HG02973 (cell line): ENCODE results near the gene MID1.

Source experiments
- ATAC-seq: cut with Tn5 transposase; IDR thresholded peaks from one replicate; pipeline ENCODE4 v1.9.1; 2021; ENCODE audit warnings: moderate library complexity; ENCODE audit not compliant: unreplicated experiment

Gene MID1

GRCh38 chrX:10579112-10580011 is 41.0 kb downstream of the MID1 start:
- ATAC-seq = no peak

- no peak for ATAC-seq
Observed at GRCh38 chrX:10578527-10578926, 41.9 kb downstream of the MID1 start.

GRCh38 chrX:10577853-10578252 is 42.5 kb downstream of the MID1 start:
- no peak for ATAC-seq

GRCh38 chrX:10576777-10577447 is 43.5 kb downstream of the MID1 start:
- ATAC-seq = no peak

- no peak for ATAC-seq
Observed at GRCh38 chrX:10576186-10576585, 44.2 kb downstream of the MID1 start.

GRCh38 chrX:10574663-10575062 is 45.7 kb downstream of the MID1 start:
- ATAC-seq = no peak

GRCh38 chrX:10571260-10571659 is 49.1 kb downstream of the MID1 start:
- ATAC-seq = no peak

- no peak for ATAC-seq
Observed at GRCh38 chrX:10570601-10571000, 49.8 kb downstream of the MID1 start.

GRCh38 chrX:10569946-10570345 is 50.4 kb downstream of the MID1 start:
- no peak for ATAC-seq

- ATAC-seq = no peak
Observed at GRCh38 chrX:10568428-10568827, 52.0 kb downstream of the MID1 start.

GRCh38 chrX:10567136-10567535 is 53.2 kb downstream of the MID1 start:
- no peak for ATAC-seq

- no peak for ATAC-seq
Observed at GRCh38 chrX:10566716-10567097, 53.7 kb downstream of the MID1 start.

- ATAC-seq = no peak
Observed at GRCh38 chrX:10564484-10564883, 55.9 kb downstream of the MID1 start.

- ATAC-seq = no peak
Observed at GRCh38 chrX:10557166-10557565, 63.2 kb downstream of the MID1 start.

- ATAC-seq = no peak
Observed at GRCh38 chrX:10556405-10556804, 64.0 kb downstream of the MID1 start.

GRCh38 chrX:10555846-10556245 is 64.5 kb downstream of the MID1 start:
- no peak for ATAC-seq

- no peak for ATAC-seq
Observed at GRCh38 chrX:10554612-10555270, 65.6 kb downstream of the MID1 start.

GRCh38 chrX:10549280-10549679 is 71.1 kb downstream of the MID1 start:
- no peak for ATAC-seq

GRCh38 chrX:10548688-10549087 is 71.7 kb downstream of the MID1 start:
- no peak for ATAC-seq

GRCh38 chrX:10545882-10546281 is 74.5 kb downstream of the MID1 start:
- ATAC-seq = no peak

GRCh38 chrX:10542586-10542985 is 77.8 kb downstream of the MID1 start:
- ATAC-seq = no peak

- ATAC-seq = no peak
Observed at GRCh38 chrX:10538831-10539230, 81.6 kb downstream of the MID1 start.
